Measurements from ENCODE around the gene EDEM2.
"Not testable (repeated sequence)": the region's sequence is repeated elsewhere in the genome, so short reads cannot be mapped to it uniquely, and the experiment has no call there.

Gene EDEM2

GRCh38 chr20:35146920-35147574, at the start of gene EDEM2:
Gene EDEM2 (minus strand): TSS chr20:35147336. CDS start chr20:35147258, 78 bp downstream.
- DNase-seq (ENCODE audit: low read depth in 3 of 3): peak; percentile 83 to 92 (median 89)

- DNase-seq (ENCODE audit: low read depth in 3 of 3): no peak
These were observed 49.2 kb upstream of the EDEM2 start for GRCh38 chr20:35196313-35196712.

- not testable (repeated sequence) for DNase-seq (ENCODE audit: low read depth in 3 of 3)
These were observed 46.1 kb upstream of the EDEM2 start for GRCh38 chr20:35193031-35193791.

GRCh38 chr20:35192118-35192872, 45.2 kb upstream of the EDEM2 start:
- DNase-seq (ENCODE audit: low read depth in 3 of 3): no peak

- DNase-seq (ENCODE audit: low read depth in 3 of 3): no peak
These were observed 44.4 kb upstream of the EDEM2 start for GRCh38 chr20:35191419-35192117.

GRCh38 chr20:35190556-35190955, 43.4 kb upstream of the EDEM2 start:
- DNase-seq (ENCODE audit: low read depth in 3 of 3): no peak

- not testable (repeated sequence) for DNase-seq (ENCODE audit: low read depth in 3 of 3)
These were observed 42.1 kb upstream of the EDEM2 start for GRCh38 chr20:35189223-35189622.

GRCh38 chr20:35187584-35188190, 40.6 kb upstream of the EDEM2 start:
- no peak for DNase-seq (ENCODE audit: low read depth in 3 of 3)

GRCh38 chr20:35186691-35187289, 39.7 kb upstream of the EDEM2 start:
- DNase-seq (ENCODE audit: low read depth in 3 of 3): not testable (repeated sequence)

GRCh38 chr20:35181731-35182130, 34.6 kb upstream of the EDEM2 start:
- no peak for DNase-seq (ENCODE audit: low read depth in 3 of 3)

GRCh38 chr20:35180266-35180665, 33.1 kb upstream of the EDEM2 start:
- DNase-seq (ENCODE audit: low read depth in 3 of 3): no peak

GRCh38 chr20:35179292-35180212, 32.4 kb upstream of the EDEM2 start:
- DNase-seq (ENCODE audit: low read depth in 3 of 3): no peak

- no peak for DNase-seq (ENCODE audit: low read depth in 3 of 3)
These were observed 29.0 kb upstream of the EDEM2 start for GRCh38 chr20:35176132-35176531.

GRCh38 chr20:35174458-35175216, 27.5 kb upstream of the EDEM2 start:
- no peak for DNase-seq (ENCODE audit: low read depth in 3 of 3)

GRCh38 chr20:35173576-35174192, 26.5 kb upstream of the EDEM2 start:
- DNase-seq (ENCODE audit: low read depth in 3 of 3): no peak

GRCh38 chr20:35172434-35172806, 25.3 kb upstream of the EDEM2 start:
- DNase-seq (ENCODE audit: low read depth in 3 of 3): no peak

GRCh38 chr20:35171753-35172433, 24.8 kb upstream of the EDEM2 start, which contains the start of gene PROCR:
Gene PROCR (plus strand): TSS chr20:35172072. CDS start chr20:35172155, 83 bp downstream.
- DNase-seq (ENCODE audit: low read depth in 3 of 3): no peak

- no peak for DNase-seq (ENCODE audit: low read depth in 3 of 3)
These were observed 24.3 kb upstream of the EDEM2 start for GRCh38 chr20:35171438-35171752.
